Kidney (tissue), 14 donors: ENCODE results near the gene AGER. TPM values are rescaled to one million over a fixed set of nuclear protein-coding genes. Genes with fewer than 3 reads are reported as not detected.
A peak's percentile ranks its signal among the peaks of the same experiment; 100 is the strongest.

Source experiments
- DNase-seq, 5 donors: peaks; one replicate each; pipeline ENCODE4 v3.0.0-alpha.2; 2013 to 2020
- FAIRE-seq: peaks from 2 replicates; lab custom pipeline; 2012; peaks lifted over from hg19 to GRCh38; lab: Jason Lieb, UNC
- H3K27ac ChIP-seq, 2 donors: one replicate each; pipeline ENCODE4 v1.7.0; 2013; ENCODE audit warnings: low read depth in 2 of 2, low read length in 2 of 2, inconsistent platforms in 1 of 2
- H3K27me3 ChIP-seq: one replicate; pipeline ENCODE4 v1.7.1; 2013; ENCODE audit warnings: low read length, inconsistent platforms; ENCODE audit not compliant: control insufficient read depth, insufficient read depth
- H3K36me3 ChIP-seq, 3 donors: one replicate each; pipeline versions ENCODE4 v1.7.0 to v1.7.1; 2013; ENCODE audit warnings: low read length in 3 of 3, control low read depth in 1 of 3, inconsistent platforms in 1 of 3; ENCODE audit not compliant: insufficient read depth in 3 of 3, control insufficient read depth in 2 of 3
- H3K4me1 ChIP-seq, 3 donors: one replicate each; pipeline versions ENCODE4 v1.7.0 to v1.7.1; 2013; ENCODE audit warnings: low read length in 3 of 3, inconsistent platforms in 1 of 3, low read depth in 1 of 3; ENCODE audit not compliant: control insufficient read depth in 2 of 3, insufficient read depth in 2 of 3
- H3K4me3 ChIP-seq, 3 donors: one replicate each; pipeline versions ENCODE4 v1.7.0 to v1.8.1; 2013; ENCODE audit warnings: low read length in 3 of 3, control low read depth in 1 of 3, inconsistent platforms in 1 of 3
- H3K9ac ChIP-seq, 3 donors: one replicate each; pipeline versions ENCODE4 v1.7.0 to v1.7.1; 2013; ENCODE audit warnings: low read length in 3 of 3, control low read depth in 1 of 3, inconsistent platforms in 1 of 3
- H3K9me3 ChIP-seq, 3 donors: one replicate each; pipeline versions ENCODE4 v1.7.0 to v1.7.1; 2013; ENCODE audit warnings: low read length in 3 of 3, control low read depth in 1 of 3, inconsistent platforms in 1 of 3; ENCODE audit not compliant: control insufficient read depth in 2 of 3, insufficient read depth in 1 of 3
- CTCF ChIP-seq: IDR thresholded peaks from 3 replicates; pipeline ENCODE4 v1.5.1; 2012; ENCODE audit warnings: mild to moderate bottlenecking, moderate library complexity, borderline replicate concordance; ENCODE audit not compliant: insufficient read depth; ENCODE audit errors: extremely low read depth
- intact Hi-C: fragments of 100-400 bp; cut with DNase I; formaldehyde crosslinking; loops from one replicate; pipeline ENCODE4 v1.11.1; 2022
- polyA plus RNA-seq: library from polyadenylated mRNA; stranded (reverse); fragments of 350-450 nt; fragmentation: Illumina TruSeq; extraction: RNeasy Lipid Tissue Mini Kit (QIAGEN cat#74804); gene quantifications from one replicate; pipeline ENCODE4 v1.2.3, GENCODE V29; 2014; ENCODE audit warnings: low read depth, low replicate concordance; ENCODE audit not compliant: insufficient read depth
- total RNA-seq: library from RNA; stranded (reverse); fragmentation: NEBNext Ultra II Directional; extraction: Animal tissue kit (Norgen Biotek cat#: 25700); gene quantifications from one replicate; pipeline ENCODE4 v1.2.1, GENCODE V29; 2021
- donor health status: control.
- donor health status: control.
- donor health status: control.
- donor health status: control.
- donor health status: control.
- donor health status: DM: yes; HTN: yes; CAD: no.
- donor health status: Normal renal cell carcinoma (clear cell type).

AGER gene
- total and polyA plus RNA-seq, 2 donors from 2014 or later, result 7.1 to 13.0 TPM

DNA sequence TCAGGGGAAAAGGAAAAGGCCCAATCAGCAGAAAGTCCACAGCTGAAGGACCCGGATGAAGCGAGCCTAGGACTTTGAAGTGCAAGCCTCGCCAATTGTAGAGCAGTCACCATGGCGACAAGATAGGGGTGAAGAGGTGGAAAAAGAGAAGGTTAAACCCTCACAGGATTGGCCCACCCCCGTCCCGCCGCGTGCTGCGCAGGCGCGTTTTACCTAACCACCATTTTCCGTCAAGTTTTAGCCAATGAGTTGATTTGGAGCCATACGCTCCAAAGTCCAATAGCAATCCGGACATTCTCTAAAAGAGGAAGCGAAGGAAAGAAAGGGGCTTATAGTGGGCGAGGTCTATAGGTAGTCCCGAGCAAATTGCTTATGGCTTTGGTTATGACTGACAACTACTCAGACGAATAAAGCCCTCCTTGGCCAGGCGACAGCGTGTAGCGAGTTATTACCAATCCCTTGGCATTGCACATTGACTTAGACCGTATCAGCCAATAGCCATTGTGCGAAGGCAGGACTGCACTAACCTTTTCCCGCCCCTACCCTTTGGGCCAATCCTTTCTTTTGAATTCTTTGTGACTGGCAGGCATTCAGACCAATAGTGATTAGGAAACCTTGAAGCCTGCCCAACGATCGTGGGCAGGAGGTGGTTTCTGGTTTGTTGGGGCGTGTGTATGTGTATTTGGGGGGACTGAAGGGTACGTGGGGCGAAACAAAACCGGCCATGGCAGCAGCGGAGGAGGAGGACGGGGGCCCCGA is 6.1 kb downstream of the AGER start, which contains the start of gene RNF5:
Gene RNF5, plus strand, starts transcription at position 618 of the 759 bp plus-strand sequence. Its CDS starts 107 bp downstream, at position 725.
- H3K27me3 ChIP-seq, result no peaks in the 10 kb centered on the region
- H3K4me3 ChIP-seq, result peak within 1 kb of the TSS; percentile 94 to 99 (median 95)
- peak; percentile 98 to 100 (median 99) for DNase-seq
- H3K9me3 ChIP-seq, result no peaks in the 10 kb centered on the region
- intact Hi-C loops, result no loop called here
- peaks cover 7 to 31% (median 30%) of the 10 kb centered on the region in 3 donors for H3K4me1 ChIP-seq
- no peak for TF ChIP-seq CTCF
- peaks cover 0 to 11% (median 0%) of the 10 kb centered on the region in 3 donors for H3K36me3 ChIP-seq
- FAIRE-seq, result peak; percentile 98
- H3K27ac ChIP-seq, result peak within 1 kb of the TSS; percentile 93 to 98
- peak within 1 kb of the TSS; percentile 89 to 91 (median 90) for H3K9ac ChIP-seq

GRCh38 chr6:32177183-32177787 is 6.8 kb downstream of the AGER start:
- Histone ChIP-seq H3K27ac (peak overlapping the region; percentile 93 to 98), H3K9ac (peak overlapping the region; percentile 51 to 91 (median 59)), H3K27me3 (no peaks in the 10 kb centered on the region), H3K36me3 (peaks cover 0 to 8% (median 0%) of the 10 kb centered on the region in 3 donors), H3K4me3 (peak overlapping the region; percentile 75 to 95 (median 94)), H3K4me1 (peaks cover 7 to 31% (median 30%) of the 10 kb centered on the region in 3 donors), H3K9me3 (no peaks in the 10 kb centered on the region)
- intact Hi-C loops, result no loop called here
- no peak for FAIRE-seq
- TF ChIP-seq CTCF, result no peak
- peak in 2 of 5 donors; percentile 73 to 89 for DNase-seq

- H3K4me3 ChIP-seq, result peak overlapping the region; percentile 75 to 95 (median 94)
- FAIRE-seq, result no peak
Observed at GRCh38 chr6:32176476-32177182, 7.4 kb downstream of the AGER start.

More at GRCh38 chr6:32176476-32177182, 7.4 kb downstream of the AGER start:
- H3K27me3 ChIP-seq, result no peaks in the 10 kb centered on the region
- TF ChIP-seq CTCF, result no peak
- peak overlapping the region; percentile 93 to 98 for H3K27ac ChIP-seq
- intact Hi-C loops, result no loop called here
- peaks cover 7 to 31% (median 30%) of the 10 kb centered on the region in 3 donors for H3K4me1 ChIP-seq
- peaks cover 0 to 8% (median 0%) of the 10 kb centered on the region in 3 donors for H3K36me3 ChIP-seq
- peak in 1 of 5 donors; percentile 29 for DNase-seq
- no peaks in the 10 kb centered on the region for H3K9me3 ChIP-seq
- peak overlapping the region; percentile 48 to 91 (median 59) for H3K9ac ChIP-seq
